Tibial nerve (tissue), 4 donors: Measurements from ENCODE around the gene MXD3.

ENCODE experiments used
- EP300 ChIP-seq, 2 donors: sonication (generic); formaldehyde crosslinking; IDR thresholded peaks; one replicate each; pipeline ENCODE4 v1.6.1; 2017; ENCODE audit warnings: antibody characterized with exemption in 2 of 2, mild to moderate bottlenecking in 1 of 2
- POLR2A ChIP-seq, 2 donors: fragments of 450-650 bp; IDR thresholded peaks; one replicate each; pipeline ENCODE4 v1.6.1; 2017; ENCODE audit warnings: antibody characterized with exemption in 2 of 2, mild to moderate bottlenecking in 2 of 2, moderate library complexity in 2 of 2
- TF ChIP-seq, protein P1 (sequence below), 5 experiments: fragments of 200-600 bp in 3 of 5; fragments of 450-650 bp in 2 of 5; sonication (generic) in 3 of 5; IDR thresholded peaks; one replicate each; pipeline ENCODE4 v1.5.1; 2016 to 2019; ENCODE audit warnings: antibody characterized with exemption in 5 of 5, mild to moderate bottlenecking in 3 of 5, moderate library complexity in 2 of 5

DNA sequence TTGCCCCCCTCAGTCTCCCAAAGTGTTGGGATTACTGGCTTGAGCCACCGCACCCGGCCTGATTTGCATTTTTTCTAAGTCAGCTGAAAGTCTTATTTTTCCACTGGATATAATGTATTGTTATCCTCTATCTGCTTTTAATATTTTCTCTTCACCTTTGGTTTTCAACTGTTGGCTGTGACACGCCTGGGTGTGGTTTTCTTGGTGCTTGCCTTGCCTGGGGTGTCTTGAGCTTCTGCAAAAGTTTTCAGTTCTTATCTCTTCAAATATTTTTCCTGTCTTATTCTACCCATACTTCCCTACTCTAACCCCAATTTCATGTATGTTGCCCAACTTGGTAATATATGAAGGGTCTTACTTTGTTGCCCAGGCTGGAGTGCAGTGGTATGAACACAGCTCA lies 4.3 kb upstream of the MXD3 start:
- TF ChIP-seq, protein P1, sequence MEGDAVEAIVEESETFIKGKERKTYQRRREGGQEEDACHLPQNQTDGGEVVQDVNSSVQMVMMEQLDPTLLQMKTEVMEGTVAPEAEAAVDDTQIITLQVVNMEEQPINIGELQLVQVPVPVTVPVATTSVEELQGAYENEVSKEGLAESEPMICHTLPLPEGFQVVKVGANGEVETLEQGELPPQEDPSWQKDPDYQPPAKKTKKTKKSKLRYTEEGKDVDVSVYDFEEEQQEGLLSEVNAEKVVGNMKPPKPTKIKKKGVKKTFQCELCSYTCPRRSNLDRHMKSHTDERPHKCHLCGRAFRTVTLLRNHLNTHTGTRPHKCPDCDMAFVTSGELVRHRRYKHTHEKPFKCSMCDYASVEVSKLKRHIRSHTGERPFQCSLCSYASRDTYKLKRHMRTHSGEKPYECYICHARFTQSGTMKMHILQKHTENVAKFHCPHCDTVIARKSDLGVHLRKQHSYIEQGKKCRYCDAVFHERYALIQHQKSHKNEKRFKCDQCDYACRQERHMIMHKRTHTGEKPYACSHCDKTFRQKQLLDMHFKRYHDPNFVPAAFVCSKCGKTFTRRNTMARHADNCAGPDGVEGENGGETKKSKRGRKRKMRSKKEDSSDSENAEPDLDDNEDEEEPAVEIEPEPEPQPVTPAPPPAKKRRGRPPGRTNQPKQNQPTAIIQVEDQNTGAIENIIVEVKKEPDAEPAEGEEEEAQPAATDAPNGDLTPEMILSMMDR (IDR thresholded peaks at IDR 0.05) = no peak
- TF ChIP-seq EP300 (IDR thresholded peaks at IDR 0.05) = no peak
- no peak for TF ChIP-seq POLR2A (IDR thresholded peaks at IDR 0.05)
